ENCODE measurements around the gene RETREG2. TPM values are rescaled to one million over a fixed set of nuclear protein-coding genes. Genes with fewer than 3 reads are reported as not detected.
A peak's percentile ranks its signal among the peaks of the same experiment; 100 is the strongest.

RETREG2 gene
- total RNA-seq, 1 donor from 2014 or later = 40.9 TPM

- no peak for DNase-seq (ENCODE audit: low spot score)
Observed at GRCh38 chr2:219168932-219169331, 9.1 kb upstream of the RETREG2 start.

GRCh38 chr2:219169930-219170654 is 8.0 kb upstream of the RETREG2 start, which contains the start of gene SLC23A3:
SLC23A3 (minus strand) TSS chr2:219170029; CDS start chr2:219169984, 45 bp downstream.
- DNase-seq (ENCODE audit: low spot score) = no peak

GRCh38 chr2:219171231-219171651 is 6.8 kb upstream of the RETREG2 start:
- DNase-seq (ENCODE audit: low spot score) = peak; percentile 67

GRCh38 chr2:219172231-219173154 is 5.6 kb upstream of the RETREG2 start:
- DNase-seq (ENCODE audit: low spot score) = no peak

GRCh38 chr2:219173176-219173575 is 4.9 kb upstream of the RETREG2 start:
- DNase-seq (ENCODE audit: low spot score) = no peak

GRCh38 chr2:219174146-219174545 is 3.9 kb upstream of the RETREG2 start:
- DNase-seq (ENCODE audit: low spot score) = no peak

GRCh38 chr2:219174801-219175200 is 3.3 kb upstream of the RETREG2 start:
- DNase-seq (ENCODE audit: low spot score) = no peak

- no peak for DNase-seq (ENCODE audit: low spot score)
Observed at GRCh38 chr2:219175486-219175885, 2.6 kb upstream of the RETREG2 start.

GRCh38 chr2:219175928-219176817 is 1.9 kb upstream of the RETREG2 start:
- peak; percentile 49 for DNase-seq (ENCODE audit: low spot score)

GRCh38 chr2:219176818-219177551 is 1.1 kb upstream of the RETREG2 start, which contains the start of gene CNPPD1:
CNPPD1 (minus strand) TSS chr2:219176925; CDS start chr2:219176828, 97 bp downstream.
- DNase-seq (ENCODE audit: low spot score) = peak; percentile 92

GRCh38 chr2:219178377-219179175 is 501 bp downstream of the RETREG2 start:
- no peak for DNase-seq (ENCODE audit: low spot score)

GRCh38 chr2:219179601-219180465 is 1.8 kb downstream of the RETREG2 start:
- DNase-seq (ENCODE audit: low spot score) = no peak

- DNase-seq (ENCODE audit: low spot score) = no peak
Observed at GRCh38 chr2:219180961-219181360, 2.9 kb downstream of the RETREG2 start.

GRCh38 chr2:219181531-219181930 is 3.5 kb downstream of the RETREG2 start:
- no peak for DNase-seq (ENCODE audit: low spot score)

- no peak for DNase-seq (ENCODE audit: low spot score)
Observed at GRCh38 chr2:219182331-219183150, 4.5 kb downstream of the RETREG2 start.

- DNase-seq (ENCODE audit: low spot score) = no peak
Observed at GRCh38 chr2:219183151-219183772, 5.2 kb downstream of the RETREG2 start.

GRCh38 chr2:219184121-219184520 is 6.0 kb downstream of the RETREG2 start:
- DNase-seq (ENCODE audit: low spot score) = no peak
